Stimulated activated CD4-positive, alpha-beta T cell treated with anti-CD3 and anti-CD28 coated beads, Interleukin-1b, Interleukin-23, amount 100 ng/mL, for 24 hours (primary cell): Measurements from ENCODE around the gene PDGFRA.

Experiments used
- DNase-seq, 4 experiments: peaks; one replicate each; pipeline ENCODE4 v3.0.0-alpha.2; 2020; ENCODE audit warnings: low read depth in 4 of 4, low spot score in 1 of 4

Gene PDGFRA

GRCh38 chr4:54228961-54229501 lies at the start of gene PDGFRA:
Gene PDGFRA (plus strand): TSS chr4:54229293. CDS start chr4:54258769, 29,476 bp downstream.
- DNase-seq = no peak

GRCh38 chr4:54184581-54184980 lies 44.5 kb upstream of the PDGFRA start:
- no peak for DNase-seq

GRCh38 chr4:54185044-54185780 lies 43.9 kb upstream of the PDGFRA start:
- DNase-seq = no peak

GRCh38 chr4:54185866-54186265 lies 43.2 kb upstream of the PDGFRA start:
- DNase-seq = no peak

GRCh38 chr4:54186371-54186770 lies 42.7 kb upstream of the PDGFRA start:
- no peak for DNase-seq

GRCh38 chr4:54187148-54187547 lies 41.9 kb upstream of the PDGFRA start:
- no peak for DNase-seq

- no peak for DNase-seq
Observed at GRCh38 chr4:54189140-54189539, 40.0 kb upstream of the PDGFRA start.

GRCh38 chr4:54192811-54193210 lies 36.3 kb upstream of the PDGFRA start:
- DNase-seq = no peak

- no peak for DNase-seq
Observed at GRCh38 chr4:54197926-54198325, 31.2 kb upstream of the PDGFRA start.

GRCh38 chr4:54199919-54200318 lies 29.2 kb upstream of the PDGFRA start:
- DNase-seq = no peak

- no peak for DNase-seq
Observed at GRCh38 chr4:54209617-54210016, 19.5 kb upstream of the PDGFRA start.

- DNase-seq = no peak
Observed at GRCh38 chr4:54213001-54213400, 16.1 kb upstream of the PDGFRA start.

GRCh38 chr4:54213761-54214160 lies 15.3 kb upstream of the PDGFRA start:
- DNase-seq = no peak

GRCh38 chr4:54215379-54216077 lies 13.6 kb upstream of the PDGFRA start:
- DNase-seq = no peak

- peak in 2 of 4 experiments; percentile 34 for DNase-seq
Observed at GRCh38 chr4:54217642-54218495, 11.2 kb upstream of the PDGFRA start.

GRCh38 chr4:54218736-54219135 lies 10.4 kb upstream of the PDGFRA start:
- no peak for DNase-seq

GRCh38 chr4:54224996-54225597 lies 4.0 kb upstream of the PDGFRA start:
- DNase-seq = no peak

GRCh38 chr4:54225598-54226403 lies 3.3 kb upstream of the PDGFRA start:
- no peak for DNase-seq

GRCh38 chr4:54226404-54227255 lies 2.5 kb upstream of the PDGFRA start:
- no peak for DNase-seq
